HEK293 (cell line): Measurements from ENCODE around the gene NYAP2.

Experiments used
- CTCF ChIA-PET: fragments of 350-600 bp; formaldehyde crosslinking; extraction: SDS; loops from one replicate; lab custom pipeline; 2021; ENCODE audit warnings: antibody characterized with exemption; lab: Yijun Ruan, JAX
- POLR2A ChIA-PET: fragments of 300-600 bp; formaldehyde crosslinking; extraction: SDS; loops from one replicate; lab custom pipeline; 2020; ENCODE audit warnings: antibody characterized with exemption, inconsistent platforms; lab: Yijun Ruan, JAX
- H3K27ac ChIP-seq: fragments of 200-500 bp; sonication (Bioruptor generic); 2 replicates; pipeline ENCODE4 v1.5.1; 2014; ENCODE audit warnings: low read depth, low read length, control low read depth, inconsistent platforms; ENCODE audit errors: extremely low read depth
- H3K36me3 ChIP-seq, 2 experiments: fragments of 200-500 bp in 1 of 2; sonication (Bioruptor generic) in 1 of 2; 1 replicate in 1 of 2; 2 replicates in 1 of 2; pipeline ENCODE4 v1.5.1; 2014 to 2017; ENCODE audit warnings: inconsistent platforms in 2 of 2, low read length in 2 of 2; ENCODE audit not compliant: control insufficient read depth in 2 of 2, insufficient read depth in 1 of 2
- H3K4me1 ChIP-seq: fragments of 200-500 bp; sonication (Bioruptor generic); 2 replicates; pipeline ENCODE4 v1.5.1; 2014; ENCODE audit warnings: mild to moderate bottlenecking, low read length, inconsistent platforms; ENCODE audit not compliant: control insufficient read depth, insufficient read depth
- H3K4me3 ChIP-seq: 2 replicates; pipeline ENCODE4 v1.5.1; 2011; ENCODE audit warnings: low read depth, mild to moderate bottlenecking, control low read depth, low read length, moderate library complexity
- H3K9me3 ChIP-seq: fragments of 200-500 bp; sonication (Bioruptor generic); 2 replicates; pipeline ENCODE4 v1.5.1; 2014; ENCODE audit warnings: low read depth, low read length, inconsistent platforms; ENCODE audit not compliant: control insufficient read depth, insufficient read depth
- BCL11B ChIP-seq: fragments of 450-650 bp; formaldehyde crosslinking; IDR thresholded peaks from 2 replicates; pipeline ENCODE4 v1.5.1; 2016; ENCODE audit warnings: low read depth, missing biosample characterization, missing genetic modification characterization
- GLI2 ChIP-seq: fragments of 450-650 bp; formaldehyde crosslinking; IDR thresholded peaks from 2 replicates; pipeline ENCODE4; 2017; ENCODE audit warnings: missing biosample characterization, missing genetic modification characterization, low read depth, borderline replicate concordance
- GLIS1 ChIP-seq: fragments of 450-650 bp; formaldehyde crosslinking; IDR thresholded peaks from 2 replicates; pipeline ENCODE4 v1.5.1; 2016; ENCODE audit warnings: missing biosample characterization, missing genetic modification characterization
- SP3 ChIP-seq: fragments of 450-650 bp; formaldehyde crosslinking; IDR thresholded peaks from 2 replicates; pipeline ENCODE4 v1.5.1; 2016; ENCODE audit warnings: missing biosample characterization, missing genetic modification characterization
- TRIM28 ChIP-seq: IDR thresholded peaks from 2 replicates; pipeline ENCODE4 v1.6.1; 2011; ENCODE audit warnings: low read length, control low read depth, borderline replicate concordance
- ZBTB21 ChIP-seq: fragments of 450-650 bp; formaldehyde crosslinking; IDR thresholded peaks from 2 replicates; pipeline ENCODE4 v1.5.1; 2017; ENCODE audit warnings: missing biosample characterization, missing genetic modification characterization
- ZBTB48 ChIP-seq: fragments of 450-650 bp; formaldehyde crosslinking; IDR thresholded peaks from 2 replicates; pipeline ENCODE4 v1.5.1; 2016; ENCODE audit warnings: missing biosample characterization, missing genetic modification characterization
- ZFP41 ChIP-seq: fragments of 450-650 bp; formaldehyde crosslinking; IDR thresholded peaks from 2 replicates; pipeline ENCODE4 v1.5.1; 2016; ENCODE audit warnings: missing biosample characterization, missing genetic modification characterization, borderline replicate concordance
- ZNF10 ChIP-seq: fragments of 450-650 bp; formaldehyde crosslinking; IDR thresholded peaks from 2 replicates; pipeline ENCODE4 v1.5.1; 2017; ENCODE audit warnings: missing biosample characterization, missing genetic modification characterization
- ZNF19 ChIP-seq: fragments of 450-650 bp; formaldehyde crosslinking; IDR thresholded peaks from 2 replicates; pipeline ENCODE4; 2016; ENCODE audit warnings: missing biosample characterization, missing genetic modification characterization, low read depth
- ZNF239 ChIP-seq: fragments of 450-650 bp; formaldehyde crosslinking; IDR thresholded peaks from 2 replicates; pipeline ENCODE4 v1.5.1; 2016; ENCODE audit warnings: missing biosample characterization, missing genetic modification characterization
- ZNF324 ChIP-seq: fragments of 450-650 bp; formaldehyde crosslinking; IDR thresholded peaks from 2 replicates; pipeline ENCODE4 v1.5.1; 2016; ENCODE audit warnings: missing biosample characterization, missing genetic modification characterization
- ZNF366 ChIP-seq: fragments of 450-650 bp; formaldehyde crosslinking; conservative IDR thresholded peaks from 2 replicates; pipeline ENCODE4 v1.5.1; 2016; ENCODE audit warnings: missing biosample characterization, missing genetic modification characterization
- ZNF416 ChIP-seq: fragments of 450-650 bp; formaldehyde crosslinking; IDR thresholded peaks from 2 replicates; pipeline ENCODE4 v1.5.1; 2016; ENCODE audit warnings: missing biosample characterization, missing genetic modification characterization
- ZNF530 ChIP-seq: fragments of 450-650 bp; formaldehyde crosslinking; IDR thresholded peaks from 2 replicates; pipeline ENCODE4 v1.5.1; 2016; ENCODE audit warnings: low read depth, missing biosample characterization, missing genetic modification characterization
- ZNF555 ChIP-seq: fragments of 450-650 bp; formaldehyde crosslinking; conservative IDR thresholded peaks from 2 replicates; pipeline ENCODE4 v1.5.1; 2017; ENCODE audit warnings: missing biosample characterization, mild to moderate bottlenecking, missing genetic modification characterization, inconsistent platforms
- ZNF558 ChIP-seq: fragments of 450-650 bp; formaldehyde crosslinking; IDR thresholded peaks from 2 replicates; pipeline ENCODE4 v1.5.1; 2016; ENCODE audit warnings: missing biosample characterization, missing genetic modification characterization
- ZNF560 ChIP-seq: fragments of 450-650 bp; formaldehyde crosslinking; IDR thresholded peaks from 2 replicates; pipeline ENCODE4 v1.5.1; 2017; ENCODE audit warnings: missing biosample characterization, missing genetic modification characterization, borderline replicate concordance
- ZNF561 ChIP-seq: fragments of 450-650 bp; IDR thresholded peaks from 2 replicates; pipeline ENCODE4 v1.5.1; 2018; ENCODE audit warnings: missing biosample characterization, missing genetic modification characterization, borderline replicate concordance
- ZNF596 ChIP-seq: fragments of 450-650 bp; IDR thresholded peaks from 2 replicates; pipeline ENCODE4 v1.5.0; 2018; ENCODE audit warnings: missing biosample characterization, mild to moderate bottlenecking, missing genetic modification characterization, moderate library complexity
- ZNF610 ChIP-seq: fragments of 450-650 bp; formaldehyde crosslinking; IDR thresholded peaks from 2 replicates; pipeline ENCODE4 v1.5.1; 2016; ENCODE audit warnings: missing biosample characterization, missing genetic modification characterization, borderline replicate concordance
- ZNF654 ChIP-seq: fragments of 450-650 bp; formaldehyde crosslinking; IDR thresholded peaks from 2 replicates; pipeline ENCODE4 v1.5.1; 2016; ENCODE audit warnings: low read depth, missing biosample characterization, missing genetic modification characterization
- TF ChIP-seq, protein P1 (sequence below): fragments of 450-650 bp; formaldehyde crosslinking; conservative IDR thresholded peaks from 2 replicates; pipeline ENCODE4 v1.5.1; 2016; ENCODE audit warnings: low read depth, missing biosample characterization, missing genetic modification characterization
- TF ChIP-seq, protein P2 (sequence below): fragments of 450-650 bp; IDR thresholded peaks from 2 replicates; pipeline ENCODE4 v1.5.1; 2018; ENCODE audit warnings: missing biosample characterization, mild to moderate bottlenecking, missing genetic modification characterization
- TF ChIP-seq, protein P3 (sequence below): fragments of 450-650 bp; formaldehyde crosslinking; IDR thresholded peaks from 2 replicates; pipeline ENCODE4 v1.5.1; 2016; ENCODE audit warnings: missing biosample characterization, missing genetic modification characterization
- TF ChIP-seq, protein P4 (sequence below): fragments of 450-650 bp; formaldehyde crosslinking; IDR thresholded peaks from 2 replicates; pipeline ENCODE4 v1.5.1; 2017; ENCODE audit warnings: missing biosample characterization, mild to moderate bottlenecking, missing genetic modification characterization, moderate library complexity

Gene NYAP2

DNA sequence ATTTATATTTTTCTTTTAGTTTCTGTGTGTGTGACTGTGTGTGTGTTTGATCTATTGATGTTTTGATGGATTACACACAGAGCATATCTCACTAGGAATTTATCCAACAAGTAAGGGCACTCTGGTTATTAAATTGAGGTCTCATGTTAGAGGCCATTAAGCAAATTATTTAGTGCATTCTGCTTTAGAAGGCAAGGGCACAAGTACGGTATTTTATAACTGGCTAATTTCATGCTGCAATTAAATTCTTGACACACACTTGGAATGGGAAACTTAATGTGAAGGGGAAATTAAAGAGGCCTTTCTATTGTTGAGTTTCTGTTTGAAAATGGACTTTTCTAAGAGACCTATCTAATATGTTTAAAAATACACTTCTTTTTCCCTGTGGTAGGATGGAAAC, 25.8 kb downstream of the NYAP2 start (continued):
- TF ChIP-seq, protein P1, sequence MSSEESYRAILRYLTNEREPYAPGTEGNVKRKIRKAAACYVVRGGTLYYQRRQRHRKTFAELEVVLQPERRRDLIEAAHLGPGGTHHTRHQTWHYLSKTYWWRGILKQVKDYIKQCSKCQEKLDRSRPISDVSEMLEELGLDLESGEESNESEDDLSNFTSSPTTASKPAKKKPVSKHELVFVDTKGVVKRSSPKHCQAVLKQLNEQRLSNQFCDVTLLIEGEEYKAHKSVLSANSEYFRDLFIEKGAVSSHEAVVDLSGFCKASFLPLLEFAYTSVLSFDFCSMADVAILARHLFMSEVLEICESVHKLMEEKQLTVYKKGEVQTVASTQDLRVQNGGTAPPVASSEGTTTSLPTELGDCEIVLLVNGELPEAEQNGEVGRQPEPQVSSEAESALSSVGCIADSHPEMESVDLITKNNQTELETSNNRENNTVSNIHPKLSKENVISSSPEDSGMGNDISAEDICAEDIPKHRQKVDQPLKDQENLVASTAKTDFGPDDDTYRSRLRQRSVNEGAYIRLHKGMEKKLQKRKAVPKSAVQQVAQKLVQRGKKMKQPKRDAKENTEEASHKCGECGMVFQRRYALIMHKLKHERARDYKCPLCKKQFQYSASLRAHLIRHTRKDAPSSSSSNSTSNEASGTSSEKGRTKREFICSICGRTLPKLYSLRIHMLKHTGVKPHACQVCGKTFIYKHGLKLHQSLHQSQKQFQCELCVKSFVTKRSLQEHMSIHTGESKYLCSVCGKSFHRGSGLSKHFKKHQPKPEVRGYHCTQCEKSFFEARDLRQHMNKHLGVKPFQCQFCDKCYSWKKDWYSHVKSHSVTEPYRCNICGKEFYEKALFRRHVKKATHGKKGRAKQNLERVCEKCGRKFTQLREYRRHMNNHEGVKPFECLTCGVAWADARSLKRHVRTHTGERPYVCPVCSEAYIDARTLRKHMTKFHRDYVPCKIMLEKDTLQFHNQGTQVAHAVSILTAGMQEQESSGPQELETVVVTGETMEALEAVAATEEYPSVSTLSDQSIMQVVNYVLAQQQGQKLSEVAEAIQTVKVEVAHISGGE, result no peak
- TF ChIP-seq ZBTB48 (tag by site-specific recombination) (no peak), ZNF610 (tag by site-specific recombination) (no peak), ZNF366 (tag by site-specific recombination) (no peak), GLI2 (tag by site-specific recombination) (no peak), ZNF19 (no peak), ZNF10 (tag by site-specific recombination) (no peak), SP3 (no peak)
- TF ChIP-seq, protein P2, sequence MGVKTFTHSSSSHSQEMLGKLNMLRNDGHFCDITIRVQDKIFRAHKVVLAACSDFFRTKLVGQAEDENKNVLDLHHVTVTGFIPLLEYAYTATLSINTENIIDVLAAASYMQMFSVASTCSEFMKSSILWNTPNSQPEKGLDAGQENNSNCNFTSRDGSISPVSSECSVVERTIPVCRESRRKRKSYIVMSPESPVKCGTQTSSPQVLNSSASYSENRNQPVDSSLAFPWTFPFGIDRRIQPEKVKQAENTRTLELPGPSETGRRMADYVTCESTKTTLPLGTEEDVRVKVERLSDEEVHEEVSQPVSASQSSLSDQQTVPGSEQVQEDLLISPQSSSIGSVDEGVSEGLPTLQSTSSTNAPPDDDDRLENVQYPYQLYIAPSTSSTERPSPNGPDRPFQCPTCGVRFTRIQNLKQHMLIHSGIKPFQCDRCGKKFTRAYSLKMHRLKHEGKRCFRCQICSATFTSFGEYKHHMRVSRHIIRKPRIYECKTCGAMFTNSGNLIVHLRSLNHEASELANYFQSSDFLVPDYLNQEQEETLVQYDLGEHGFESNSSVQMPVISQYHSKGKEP (tag by site-specific recombination), result no peak
- TF ChIP-seq, all 188 proteins: peak for 0

DNA sequence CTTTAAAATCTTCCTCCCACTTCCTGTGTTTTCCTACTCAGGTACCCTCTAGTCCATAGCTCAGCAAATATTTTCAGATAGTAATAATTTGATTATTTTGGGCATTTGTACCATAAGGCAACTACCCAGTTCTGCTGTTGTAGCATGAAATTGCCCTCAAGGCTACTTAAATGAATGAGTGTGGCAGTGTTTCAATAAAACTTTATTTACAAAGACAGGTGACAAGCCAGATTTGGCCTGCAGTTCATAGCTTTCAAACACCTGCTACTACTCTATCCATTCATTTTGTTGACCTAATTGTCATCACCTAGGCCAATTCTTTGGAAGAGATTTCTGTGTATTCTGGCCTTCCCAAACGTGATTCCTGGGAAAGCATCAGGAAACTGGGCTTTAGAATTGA, 28.9 kb downstream of the NYAP2 start:
- CTCF ChIA-PET, result interaction anchor here (2.6 kb wide), 1 partner anchor 145 kb away, joined by 7 read pairs; no protein-coding TSS in a partner anchor
- Histone ChIP-seq H3K4me3 (no peak overlapping the region), H3K27ac (no peak overlapping the region), H3K36me3 (no peaks in the 10 kb centered on the region), H3K4me1 (no peaks in the 10 kb centered on the region), H3K9me3 (no peaks in the 10 kb centered on the region)
- no peak for TF ChIP-seq ZNF239 (tag by site-specific recombination)
- TF ChIP-seq ZBTB21 (tag by site-specific recombination), result no peak
- no peak for TF ChIP-seq GLIS1 (tag by site-specific recombination)
- TF ChIP-seq TRIM28, result no peak
- TF ChIP-seq ZNF324, result no peak
- no peak for TF ChIP-seq ZFP41
- TF ChIP-seq ZNF555 (tag by site-specific recombination), result no peak
- no peak for TF ChIP-seq ZNF558
- TF ChIP-seq ZNF561 (tag by site-specific recombination), result no peak
- TF ChIP-seq ZNF596, result no peak
- TF ChIP-seq, protein P3, sequence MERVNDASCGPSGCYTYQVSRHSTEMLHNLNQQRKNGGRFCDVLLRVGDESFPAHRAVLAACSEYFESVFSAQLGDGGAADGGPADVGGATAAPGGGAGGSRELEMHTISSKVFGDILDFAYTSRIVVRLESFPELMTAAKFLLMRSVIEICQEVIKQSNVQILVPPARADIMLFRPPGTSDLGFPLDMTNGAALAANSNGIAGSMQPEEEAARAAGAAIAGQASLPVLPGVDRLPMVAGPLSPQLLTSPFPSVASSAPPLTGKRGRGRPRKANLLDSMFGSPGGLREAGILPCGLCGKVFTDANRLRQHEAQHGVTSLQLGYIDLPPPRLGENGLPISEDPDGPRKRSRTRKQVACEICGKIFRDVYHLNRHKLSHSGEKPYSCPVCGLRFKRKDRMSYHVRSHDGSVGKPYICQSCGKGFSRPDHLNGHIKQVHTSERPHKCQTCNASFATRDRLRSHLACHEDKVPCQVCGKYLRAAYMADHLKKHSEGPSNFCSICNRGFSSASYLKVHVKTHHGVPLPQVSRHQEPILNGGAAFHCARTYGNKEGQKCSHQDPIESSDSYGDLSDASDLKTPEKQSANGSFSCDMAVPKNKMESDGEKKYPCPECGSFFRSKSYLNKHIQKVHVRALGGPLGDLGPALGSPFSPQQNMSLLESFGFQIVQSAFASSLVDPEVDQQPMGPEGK (tag by site-specific recombination), result no peak
- TF ChIP-seq, protein P4, sequence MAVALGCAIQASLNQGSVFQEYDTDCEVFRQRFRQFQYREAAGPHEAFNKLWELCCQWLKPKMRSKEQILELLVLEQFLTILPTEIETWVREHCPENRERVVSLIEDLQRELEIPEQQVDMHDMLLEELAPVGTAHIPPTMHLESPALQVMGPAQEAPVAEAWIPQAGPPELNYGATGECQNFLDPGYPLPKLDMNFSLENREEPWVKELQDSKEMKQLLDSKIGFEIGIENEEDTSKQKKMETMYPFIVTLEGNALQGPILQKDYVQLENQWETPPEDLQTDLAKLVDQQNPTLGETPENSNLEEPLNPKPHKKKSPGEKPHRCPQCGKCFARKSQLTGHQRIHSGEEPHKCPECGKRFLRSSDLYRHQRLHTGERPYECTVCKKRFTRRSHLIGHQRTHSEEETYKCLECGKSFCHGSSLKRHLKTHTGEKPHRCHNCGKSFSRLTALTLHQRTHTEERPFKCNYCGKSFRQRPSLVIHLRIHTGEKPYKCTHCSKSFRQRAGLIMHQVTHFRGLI, result no peak
- no peak for TF ChIP-seq BCL11B (tag by site-specific recombination)
- TF ChIP-seq ZNF654 (tag by site-specific recombination), result no peak
- no peak for TF ChIP-seq ZNF560 (tag by site-specific recombination)
- no peak for TF ChIP-seq ZNF366 (tag by site-specific recombination)
- TF ChIP-seq ZNF530 (tag by site-specific recombination), result no peak
- no peak for TF ChIP-seq ZNF416 (tag by site-specific recombination)
- POLR2A ChIA-PET, result no interaction called here
